H1 (cell line): ENCODE results near the gene RSF1. TPM values are rescaled to one million over a fixed set of nuclear protein-coding genes. Genes with fewer than 3 reads are reported as not detected.
A peak's percentile ranks its signal among the peaks of the same experiment; 100 is the strongest.

Experiments used
- CTCF ChIA-PET: fragments of 300-600 bp; sonication (Branson Sonifier 250); formaldehyde crosslinking; loops from one replicate; lab custom pipeline; 2021; ENCODE audit not compliant: partially characterized antibody; lab: Charles Lee
- POLR2A ChIA-PET: fragments of 300-600 bp; sonication (Branson Sonifier 250); formaldehyde crosslinking; loops from one replicate; lab custom pipeline; 2021; ENCODE audit warnings: inconsistent platforms; ENCODE audit not compliant: partially characterized antibody; lab: Charles Lee
- DNase-seq, 2 experiments: peaks; one replicate each; pipeline versions ENCODE4 v3.0.0 to v3.0.0-alpha.2; 2010 to 2022; ENCODE audit warnings: low spot score in 2 of 2, low read depth in 1 of 2, mixed read lengths in 1 of 2
- FAIRE-seq: peaks from 2 replicates; lab custom pipeline; 2011; peaks lifted over from hg19 to GRCh38; lab: Jason Lieb, UNC
- H2AFZ ChIP-seq: 2 replicates; pipeline ENCODE4 v1.8.1; 2012; ENCODE audit warnings: low read length, inconsistent platforms
- H2AK5ac ChIP-seq: 2 replicates; pipeline ENCODE4 v1.6.1; 2013; ENCODE audit warnings: low read depth, low read length
- H2BK120ac ChIP-seq: replicated peaks from 2 replicates; pipeline ENCODE3; 2013; ENCODE audit warnings: low read depth, low read length, inconsistent platforms
- H2BK12ac ChIP-seq: 2 replicates; pipeline ENCODE4 v1.6.1; 2013; ENCODE audit warnings: low read depth, low read length
- H2BK15ac ChIP-seq: 2 replicates; pipeline ENCODE4 v1.6.1; 2013; ENCODE audit warnings: low read length
- H2BK20ac ChIP-seq: 2 replicates; pipeline ENCODE4 v1.6.1; 2013; ENCODE audit warnings: low read length
- H2BK5ac ChIP-seq: 2 replicates; pipeline ENCODE4 v1.6.1; 2013; ENCODE audit warnings: low read depth, low read length
- H3K14ac ChIP-seq: 2 replicates; pipeline ENCODE4 v1.6.1; 2013; ENCODE audit warnings: inconsistent platforms; ENCODE audit not compliant: insufficient read length
- H3K18ac ChIP-seq: 2 replicates; pipeline ENCODE4 v1.6.1; 2013; ENCODE audit warnings: low read length; ENCODE audit errors: extremely low read depth
- H3K23ac ChIP-seq: 2 replicates; pipeline ENCODE4 v1.6.1; 2013; ENCODE audit warnings: inconsistent platforms; ENCODE audit not compliant: insufficient read length
- H3K23me2 ChIP-seq: 2 replicates; pipeline ENCODE4 v1.6.1; 2013; ENCODE audit warnings: low read depth, low read length
- H3K27ac ChIP-seq: 2 replicates; pipeline ENCODE4 v1.6.1; 2011; ENCODE audit warnings: low read depth, low read length, inconsistent platforms
- H3K27me3 ChIP-seq, 4 experiments: replicated peaks in 1 of 4; 1 replicate in 1 of 4; 2 replicates in 3 of 4; pipeline versions ENCODE4 v1.6.1 to v1.8.1; 2011 to 2013; ENCODE audit warnings: low read length in 3 of 4, mild to moderate bottlenecking in 3 of 4, inconsistent platforms in 2 of 4, mixed read lengths in 2 of 4, moderate library complexity in 1 of 4; ENCODE audit not compliant: control insufficient read depth in 3 of 4, insufficient read depth in 3 of 4; ENCODE audit errors: extremely low read depth in 1 of 4
- H3K36me3 ChIP-seq, 4 experiments: 2 replicates each; pipeline versions ENCODE4 v1.6.1 to v1.8.1; 2011 to 2013; ENCODE audit warnings: mild to moderate bottlenecking in 4 of 4, low read length in 3 of 4, moderate library complexity in 2 of 4, control low read depth in 1 of 4, inconsistent platforms in 1 of 4; ENCODE audit not compliant: insufficient read depth in 4 of 4, control insufficient read depth in 2 of 4
- H3K4ac ChIP-seq: replicated peaks from 2 replicates; pipeline ENCODE3; 2013; ENCODE audit warnings: low read length, low read depth, mixed read lengths, inconsistent platforms; ENCODE audit not compliant: insufficient read length
- H3K4me1 ChIP-seq, 4 experiments: replicated peaks in 1 of 4; 1 replicate in 1 of 4; 2 replicates in 3 of 4; pipeline versions ENCODE4 v1.6.1 to v1.8.1; 2011 to 2013; ENCODE audit warnings: low read length in 3 of 4, inconsistent platforms in 2 of 4, mixed read lengths in 1 of 4; ENCODE audit not compliant: insufficient read depth in 4 of 4, control insufficient read depth in 3 of 4
- H3K4me2 ChIP-seq, 2 experiments: 2 replicates each; pipeline versions ENCODE4 v1.6.1 to v1.8.1; 2011 to 2013; ENCODE audit warnings: low read depth in 2 of 2, low read length in 2 of 2, control low read depth in 1 of 2, inconsistent platforms in 1 of 2, mild to moderate bottlenecking in 1 of 2; ENCODE audit not compliant: insufficient read depth in 1 of 2
- H3K4me3 ChIP-seq, 4 experiments: fragments of 200-600, 300-600 bp in 1 of 4; sonication (generic), shearing (Covaris generic), sonication (Bioruptor Twin) in 1 of 4; 2 replicates each; pipeline versions ENCODE4 v1.5.1 to v1.8.1; 2011 to 2016; ENCODE audit warnings: low read length in 4 of 4, low read depth in 3 of 4, control low read depth in 2 of 4, inconsistent platforms in 2 of 4, mild to moderate bottlenecking in 2 of 4, mixed read lengths in 1 of 4, moderate library complexity in 1 of 4; ENCODE audit not compliant: insufficient read depth in 2 of 4; ENCODE audit errors: extremely low read depth in 1 of 4
- H3K56ac ChIP-seq: replicated peaks from 2 replicates; pipeline ENCODE3; 2013; ENCODE audit warnings: low read depth, mild to moderate bottlenecking, mixed read lengths, low read length, inconsistent platforms; ENCODE audit not compliant: insufficient read length
- H3K79me1 ChIP-seq: 2 replicates; pipeline ENCODE4 v1.6.1; 2013; ENCODE audit warnings: low read depth, low read length, control low read depth
- H3K79me2 ChIP-seq, 2 experiments: 2 replicates each; pipeline versions ENCODE4 v1.6.1 to v1.8.1; 2012 to 2013; ENCODE audit warnings: low read length in 2 of 2, mild to moderate bottlenecking in 2 of 2, inconsistent platforms in 1 of 2; ENCODE audit not compliant: insufficient read depth in 2 of 2, control insufficient read depth in 1 of 2
- H3K9ac ChIP-seq, 4 experiments: replicated peaks in 1 of 4; 1 replicate in 1 of 4; 2 replicates in 3 of 4; pipeline versions ENCODE4 v1.6.1 to v1.8.1; 2011 to 2013; ENCODE audit warnings: low read depth in 3 of 4, low read length in 3 of 4, control low read depth in 2 of 4, mild to moderate bottlenecking in 2 of 4, moderate library complexity in 2 of 4, inconsistent platforms in 1 of 4; ENCODE audit errors: extremely low read depth in 1 of 4
- H3K9me3 ChIP-seq, 2 experiments: 2 replicates each; pipeline versions ENCODE4 v1.6.1 to v1.8.1; 2012 to 2013; ENCODE audit warnings: mild to moderate bottlenecking in 2 of 2, moderate library complexity in 2 of 2, control low read depth in 1 of 2, inconsistent platforms in 1 of 2, low read depth in 1 of 2, low read length in 1 of 2, mixed read lengths in 1 of 2; ENCODE audit not compliant: insufficient read depth in 2 of 2
- H4K20me1 ChIP-seq, 2 experiments: replicated peaks in 1 of 2; 2 replicates each; pipeline versions ENCODE3 to v1.8.1; 2011 to 2013; ENCODE audit warnings: inconsistent platforms in 2 of 2, low read length in 2 of 2, mild to moderate bottlenecking in 1 of 2; ENCODE audit not compliant: insufficient read depth in 2 of 2, control insufficient read depth in 1 of 2
- H4K5ac ChIP-seq: 2 replicates; pipeline ENCODE4 v1.6.1; 2013; ENCODE audit warnings: low read length, low read depth, mixed read lengths, inconsistent platforms; ENCODE audit not compliant: insufficient read length
- H4K8ac ChIP-seq: 2 replicates; pipeline ENCODE4 v1.8.0; 2013; ENCODE audit warnings: mild to moderate bottlenecking, moderate library complexity, low read length, inconsistent platforms; ENCODE audit not compliant: insufficient read depth; ENCODE audit errors: extremely low read depth
- H4K91ac ChIP-seq: replicated peaks from 2 replicates; pipeline ENCODE3; 2013; ENCODE audit warnings: low read length, mixed read lengths, inconsistent platforms; ENCODE audit not compliant: insufficient read length
- BCL11A ChIP-seq, 2 experiments: IDR thresholded peaks; one replicate each; pipeline ENCODE4 v1.6.1; 2011; ENCODE audit warnings: low read depth in 2 of 2, low read length in 2 of 2, mild to moderate bottlenecking in 2 of 2
- CEBPB ChIP-seq: IDR thresholded peaks from 2 replicates; pipeline ENCODE4 v1.6.1; 2012; ENCODE audit warnings: low read depth, low read length
- CREB1 ChIP-seq: IDR thresholded peaks from 2 replicates; pipeline ENCODE4 v1.6.1; 2012; ENCODE audit warnings: inconsistent platforms
- FOSL1 ChIP-seq: IDR thresholded peaks from 2 replicates; pipeline ENCODE4 v1.6.1; 2011; ENCODE audit warnings: mild to moderate bottlenecking, low read depth, low read length, moderate library complexity; ENCODE audit not compliant: insufficient read depth
- HDAC2 ChIP-seq, 2 experiments: fragments of 300-600 bp in 1 of 2; sonication (generic) in 1 of 2; IDR thresholded peaks; 2 replicates each; pipeline ENCODE4 v1.6.1; 2011 to 2012; ENCODE audit warnings: low read depth in 2 of 2, low read length in 2 of 2, mild to moderate bottlenecking in 2 of 2, moderate library complexity in 2 of 2, borderline replicate concordance in 1 of 2, inconsistent platforms in 1 of 2
- HDAC6 ChIP-seq: IDR thresholded peaks from one replicate; pipeline ENCODE4 v1.7.1; 2012; ENCODE audit warnings: low read depth, mild to moderate bottlenecking, inconsistent platforms, low read length, moderate library complexity
- POLR2A ChIP-seq, 2 experiments: IDR thresholded peaks; 1 replicate in 1 of 2; 2 replicates in 1 of 2; pipeline ENCODE4 v1.6.1; 2011; ENCODE audit warnings: low read depth in 2 of 2, low read length in 2 of 2, mild to moderate bottlenecking in 2 of 2; ENCODE audit errors: control extremely low read depth in 1 of 2
- RFX5 ChIP-seq: IDR thresholded peaks from 2 replicates; pipeline ENCODE4 v1.6.1; 2011; ENCODE audit warnings: low read depth, low read length, improper control_type of control experiment, borderline replicate concordance
- TAF7 ChIP-seq: optimal IDR thresholded peaks from 2 replicates; pipeline ENCODE3; 2011; ENCODE audit warnings: low read depth, mild to moderate bottlenecking, inconsistent platforms, low read length, moderate library complexity, borderline replicate concordance
- TCF12 ChIP-seq: IDR thresholded peaks from 2 replicates; pipeline ENCODE4 v1.6.1; 2011; ENCODE audit warnings: low read depth, mild to moderate bottlenecking, low read length
- ZNF274 ChIP-seq: IDR thresholded peaks from 2 replicates; pipeline ENCODE4 v1.7.0; 2012; ENCODE audit warnings: low read length, borderline replicate concordance; ENCODE audit errors: extremely low read depth
- polyA plus RNA-seq, 7 experiments: library from polyadenylated mRNA; depleted of rRNA in 3 of 7; stranded (reverse) in 5 of 7; unstranded in 2 of 7; fragments of >200 nt in 5 of 7; fragments of 200-250 nt in 2 of 7; gene quantifications; 1 replicate in 5 of 7; 2 replicates in 1 of 7; 4 replicates in 1 of 7; pipeline versions ENCODE4 v1.2.1 to v1.2.3, GENCODE V29; 2011 to 2013; ENCODE audit warnings: missing spikeins in 2 of 7, mixed read lengths in 2 of 7
- total RNA-seq: library from RNA; stranded (reverse); fragmentation: NEBNext Ultra II Directional; extraction: Animal tissue kit (Norgen Biotek cat#: 25700); gene quantifications from 2 replicates; pipeline ENCODE4 v1.2.1, GENCODE V29; 2021
- TF ChIP-seq, protein P1 (sequence below), 3 experiments: IDR thresholded peaks; 1 replicate in 2 of 3; 2 replicates in 1 of 3; pipeline versions ENCODE4 v1.5.1 to v1.6.1; 2011; ENCODE audit warnings: low read length in 3 of 3, mild to moderate bottlenecking in 3 of 3, inconsistent platforms in 2 of 3, low read depth in 1 of 3, moderate library complexity in 1 of 3; ENCODE audit not compliant: insufficient read depth in 1 of 3; ENCODE audit errors: control extremely low read depth in 1 of 3

The RSF1 gene
- total and polyA plus RNA-seq, 2 of the 8 experiments (the other 6 are each of a cell fraction or from before 2014, with no cell fraction given) = 17.8 to 87.9 TPM

- H3K4me2 ChIP-seq = no peak overlapping the region
- CTCF ChIA-PET = interaction anchor here (1.5 to 2.0 kb wide), 4 partner anchors 10 to 181 kb away, joined by 3 to 9 read pairs (median 4); no protein-coding TSS in a partner anchor
- no peak overlapping the region for H2AFZ ChIP-seq
- POLR2A ChIA-PET = interaction anchor here (2.2 kb wide), 1 partner anchor 19 kb away, joined by 11 read pairs; no protein-coding TSS in a partner anchor
- peaks cover 10 to 11% of the 10 kb centered on the region in 2 experiments for H4K20me1 ChIP-seq
- TF ChIP-seq BCL11A (IDR thresholded peaks at IDR 0.05; ENCODE audit: low read depth in 2 of 2, low read length in 2 of 2) (no peak), POLR2A (IDR thresholded peaks at IDR 0.05; ENCODE audit: control extremely low read depth in 1 of 2, low read depth in 2 of 2, low read length in 2 of 2) (no peak), CEBPB (no peak), HDAC6 (no peak), HDAC2 (IDR thresholded peaks at IDR 0.05; ENCODE audit: borderline replicate concordance in 1 of 2, low read depth in 2 of 2, low read length in 2 of 2) (no peak), FOSL1 (no peak), RFX5 (no peak), TAF7 (no peak), CREB1 (no peak), ZNF274 (no peak), TCF12 (no peak)
- TF ChIP-seq, protein P1, sequence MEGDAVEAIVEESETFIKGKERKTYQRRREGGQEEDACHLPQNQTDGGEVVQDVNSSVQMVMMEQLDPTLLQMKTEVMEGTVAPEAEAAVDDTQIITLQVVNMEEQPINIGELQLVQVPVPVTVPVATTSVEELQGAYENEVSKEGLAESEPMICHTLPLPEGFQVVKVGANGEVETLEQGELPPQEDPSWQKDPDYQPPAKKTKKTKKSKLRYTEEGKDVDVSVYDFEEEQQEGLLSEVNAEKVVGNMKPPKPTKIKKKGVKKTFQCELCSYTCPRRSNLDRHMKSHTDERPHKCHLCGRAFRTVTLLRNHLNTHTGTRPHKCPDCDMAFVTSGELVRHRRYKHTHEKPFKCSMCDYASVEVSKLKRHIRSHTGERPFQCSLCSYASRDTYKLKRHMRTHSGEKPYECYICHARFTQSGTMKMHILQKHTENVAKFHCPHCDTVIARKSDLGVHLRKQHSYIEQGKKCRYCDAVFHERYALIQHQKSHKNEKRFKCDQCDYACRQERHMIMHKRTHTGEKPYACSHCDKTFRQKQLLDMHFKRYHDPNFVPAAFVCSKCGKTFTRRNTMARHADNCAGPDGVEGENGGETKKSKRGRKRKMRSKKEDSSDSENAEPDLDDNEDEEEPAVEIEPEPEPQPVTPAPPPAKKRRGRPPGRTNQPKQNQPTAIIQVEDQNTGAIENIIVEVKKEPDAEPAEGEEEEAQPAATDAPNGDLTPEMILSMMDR (IDR thresholded peaks at IDR 0.05; ENCODE audit: control extremely low read depth in 1 of 3, insufficient read depth in 1 of 3, low read depth in 1 of 3, low read length in 3 of 3) = no peak
- no peak for FAIRE-seq
- no peak overlapping the region for H4K5ac ChIP-seq
- no peak overlapping the region for H2BK20ac ChIP-seq
- no peaks in the 10 kb centered on the region for H3K27me3 ChIP-seq
- peaks cover 13 to 100% of the 10 kb centered on the region in 2 experiments for H3K79me2 ChIP-seq
- H3K14ac ChIP-seq = no peak overlapping the region
- H3K4me3 ChIP-seq = no peak overlapping the region
- no peak overlapping the region for H3K23ac ChIP-seq
- no peak overlapping the region for H3K18ac ChIP-seq
- no peak overlapping the region for H3K56ac ChIP-seq
- H3K4ac ChIP-seq = no peak overlapping the region
- H2BK120ac ChIP-seq = no peak overlapping the region
- H4K8ac ChIP-seq = no peak overlapping the region
- H3K27ac ChIP-seq = peak overlapping the region; percentile 63; the same call in 1 of the 2 replicates
- H3K9me3 ChIP-seq = no peaks in the 10 kb centered on the region
- no peak overlapping the region for H3K9ac ChIP-seq
- 0 out of 7 replicates have a peak, but pooled peaks cover 0 to 2% (median 0%) of the 10 kb centered on the region in 4 experiments for H3K4me1 ChIP-seq
- no peak overlapping the region for H4K91ac ChIP-seq
- no peak for DNase-seq
- H3K36me3 ChIP-seq = no peaks in the 10 kb centered on the region
- H2BK12ac ChIP-seq = no peak overlapping the region
- H3K79me1 ChIP-seq = peaks cover 9% of the 10 kb centered on the region
- peak overlapping the region; percentile 45; the same call in 1 of the 2 replicates for H2AK5ac ChIP-seq
- no peak overlapping the region for H2BK15ac ChIP-seq
- H2BK5ac ChIP-seq = no peak overlapping the region
- H3K23me2 ChIP-seq = no peaks in the 10 kb centered on the region
These were observed 20.1 kb downstream of the RSF1 start for GRCh38 chr11:77800449-77800848.
